NCI-H2029 (cell line): ENCODE data around the gene LBX2.
"Not testable (repeated sequence)": the region's sequence is repeated elsewhere in the genome, so short reads cannot be mapped to it uniquely, and the experiment has no call there.

Experiments used
- DNase-seq: peaks from one replicate; lab custom pipeline; 2025; lab: John Stamatoyannopoulos, UW

The LBX2 gene

GRCh38 chr2:74503506-74504475 lies 4.4 kb upstream of the LBX2 start:
- no peak for DNase-seq

DNA sequence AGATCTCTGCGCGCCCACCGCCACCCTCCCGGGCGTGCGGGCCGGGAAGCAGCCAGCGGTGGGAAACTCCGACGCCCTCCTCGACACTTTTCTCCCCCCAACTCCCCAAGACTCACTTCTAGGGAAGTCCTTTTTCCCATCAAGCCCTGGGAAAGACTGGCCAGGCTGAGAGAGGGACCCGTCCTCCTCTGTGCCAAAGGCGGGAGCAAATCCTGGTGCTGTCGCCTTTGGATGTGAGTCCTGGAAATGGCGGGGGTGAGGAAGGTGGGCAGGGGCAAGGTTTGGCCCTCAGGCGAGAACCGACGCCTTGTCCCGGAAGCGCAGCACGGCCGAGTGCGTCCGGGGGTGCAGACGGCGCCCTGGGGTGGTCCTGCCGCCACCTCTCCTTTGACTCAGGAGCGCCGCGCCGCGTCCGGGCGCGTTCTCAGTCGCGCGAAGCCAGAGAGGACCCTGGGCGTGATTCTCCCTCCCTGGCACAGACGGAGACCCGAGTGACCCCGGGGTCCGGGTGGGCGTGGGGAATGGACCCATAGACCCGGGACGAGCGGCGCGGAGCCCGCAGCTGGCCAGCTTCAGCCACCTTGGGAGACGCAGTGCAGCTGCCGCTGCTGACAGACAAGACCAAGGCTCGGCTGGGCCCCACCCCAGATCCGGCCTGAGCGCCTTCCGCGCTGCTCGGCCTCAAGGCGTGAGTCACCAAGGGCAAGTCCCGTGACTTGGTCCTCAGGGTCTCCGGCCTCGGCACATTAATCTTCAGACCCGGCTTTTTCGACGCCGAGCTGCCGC lies 3.5 kb upstream of the LBX2 start:
- no peak for DNase-seq

DNA sequence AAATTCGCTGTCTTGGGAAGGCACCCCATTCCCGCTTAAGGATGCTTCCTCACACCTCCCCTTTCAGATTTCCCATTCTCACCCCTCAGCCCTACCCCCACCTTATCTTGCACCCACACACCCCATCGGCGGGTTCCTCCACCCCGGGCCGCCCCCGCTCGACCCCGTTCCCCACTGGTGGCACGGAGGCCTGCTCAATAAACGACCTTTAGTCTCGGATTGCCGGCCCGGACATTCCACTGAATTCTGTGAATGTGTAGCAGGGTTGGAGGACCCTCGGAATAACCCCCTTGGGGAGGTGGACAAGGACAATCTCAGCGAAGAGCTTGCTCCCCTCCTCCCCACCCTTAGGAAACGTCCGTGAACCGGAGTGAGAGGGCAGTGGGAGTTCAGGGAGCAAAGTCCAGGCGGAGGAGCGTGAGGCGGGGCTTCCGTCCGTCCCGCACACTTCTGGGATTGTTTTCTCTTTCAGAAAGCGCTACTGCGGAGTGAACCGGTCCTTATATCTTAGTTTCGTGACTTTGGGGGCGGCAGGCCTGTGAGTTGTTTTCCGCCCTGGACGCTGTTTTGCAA lies 2.8 kb upstream of the LBX2 start:
- no peak for DNase-seq

DNA sequence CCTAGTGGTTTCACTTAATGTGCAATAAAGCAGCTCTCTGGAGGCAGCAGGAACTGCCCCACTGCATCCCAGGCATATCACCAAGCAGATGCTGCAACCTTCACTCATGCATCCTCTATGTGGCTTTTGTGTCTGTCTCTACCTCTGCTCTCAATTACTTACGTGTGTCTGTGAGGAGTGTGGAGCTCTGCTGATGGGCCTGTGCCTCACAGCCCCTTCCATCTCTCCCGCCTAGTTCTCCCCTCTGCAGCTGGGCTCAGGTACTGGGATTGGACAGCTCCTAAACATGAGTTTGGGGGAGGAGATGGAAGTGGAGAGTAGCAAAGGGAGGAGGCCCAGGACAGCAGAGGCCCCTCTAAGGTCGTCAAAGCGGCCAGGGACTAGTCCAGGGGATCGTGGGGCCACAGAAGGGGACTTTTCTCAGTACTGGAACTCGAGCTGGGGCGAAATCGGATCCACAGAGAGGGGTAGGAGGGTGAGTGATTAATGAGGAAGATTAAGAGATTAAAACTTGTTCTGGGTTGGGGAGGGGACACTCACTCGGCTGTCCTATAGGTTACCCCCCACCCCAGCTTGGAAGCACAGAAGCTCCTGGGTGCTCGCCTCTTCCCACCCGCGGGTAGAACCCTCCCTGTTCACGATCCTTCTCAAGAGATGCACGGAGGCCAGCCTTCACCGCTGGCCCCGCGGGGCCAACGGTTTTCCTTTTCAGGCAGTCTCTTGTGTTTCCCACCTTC lies 2.1 kb upstream of the LBX2 start:
- no peak for DNase-seq

GRCh38 chr2:74500578-74500946 lies 1.2 kb upstream of the LBX2 start:
- DNase-seq = no peak

DNA sequence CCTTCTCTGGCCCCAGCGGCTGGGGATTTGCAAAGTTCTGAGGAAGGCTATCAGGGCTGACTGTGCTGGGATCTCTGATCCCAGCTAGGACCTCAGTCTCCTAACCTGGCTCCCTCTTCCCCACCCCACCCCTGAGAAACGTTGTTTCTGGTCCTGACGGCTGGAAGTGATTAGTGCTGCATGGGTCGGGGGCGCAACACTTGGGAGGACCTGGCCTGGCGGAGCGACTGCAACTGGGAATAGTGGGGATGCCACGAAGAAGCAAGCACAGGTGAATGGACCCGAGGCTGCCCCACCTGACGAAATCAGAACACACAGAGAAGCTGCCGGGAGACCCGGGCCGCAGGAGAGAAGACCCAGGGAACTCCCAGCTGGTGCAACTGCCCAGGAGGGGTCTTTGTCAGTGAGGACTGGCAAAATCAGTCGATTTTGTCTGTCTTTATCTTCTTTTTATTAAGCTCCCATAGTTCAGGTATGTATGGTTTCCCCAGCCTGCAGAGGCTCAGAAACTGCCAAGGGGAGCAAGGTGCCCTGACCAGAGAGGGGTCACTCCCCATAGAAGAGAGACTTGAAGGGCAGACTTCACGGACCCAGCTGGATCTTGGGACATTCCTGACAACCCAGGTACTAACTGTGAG lies 656 bp upstream of the LBX2 start:
- DNase-seq = no peak

GRCh38 chr2:74498500-74499266 lies 720 bp downstream of the LBX2 start:
- DNase-seq = no peak

DNA sequence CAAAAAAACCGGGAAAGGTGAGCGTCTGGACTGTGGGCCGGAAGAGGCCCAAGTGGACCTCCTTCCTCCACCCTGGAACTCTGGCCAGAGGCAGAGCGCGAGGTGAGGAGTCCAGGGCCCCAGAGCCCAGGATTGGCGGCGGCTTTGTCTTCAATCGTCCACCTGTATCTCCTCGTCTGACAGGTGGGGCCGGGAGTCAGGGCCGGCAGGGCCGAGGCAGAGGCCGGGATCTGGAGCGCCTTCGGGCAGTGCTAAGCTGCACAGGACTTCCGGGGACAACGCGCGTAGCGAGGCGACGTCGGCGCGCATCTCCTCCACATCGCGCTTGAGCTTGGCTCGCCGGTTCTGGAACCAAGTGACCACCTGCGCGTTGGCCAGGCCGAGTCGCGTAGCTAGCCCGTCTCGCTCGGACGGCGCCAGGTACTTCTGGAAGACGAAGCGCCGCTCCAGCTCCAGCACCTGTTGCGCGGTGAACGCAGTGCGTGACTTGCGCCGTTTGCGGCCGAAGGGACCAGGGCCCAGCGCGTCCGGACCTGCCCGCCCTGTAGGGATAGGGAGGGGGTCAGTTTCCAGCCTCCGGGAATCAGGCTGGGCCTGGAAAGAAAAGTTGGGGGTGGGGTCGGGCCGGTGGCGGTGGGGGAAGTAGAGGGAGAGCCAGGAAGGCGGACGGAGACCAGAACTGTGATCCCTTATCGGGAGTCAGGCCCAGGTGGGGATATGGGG lies 1.5 kb downstream of the LBX2 start:
- DNase-seq = no peak

DNA sequence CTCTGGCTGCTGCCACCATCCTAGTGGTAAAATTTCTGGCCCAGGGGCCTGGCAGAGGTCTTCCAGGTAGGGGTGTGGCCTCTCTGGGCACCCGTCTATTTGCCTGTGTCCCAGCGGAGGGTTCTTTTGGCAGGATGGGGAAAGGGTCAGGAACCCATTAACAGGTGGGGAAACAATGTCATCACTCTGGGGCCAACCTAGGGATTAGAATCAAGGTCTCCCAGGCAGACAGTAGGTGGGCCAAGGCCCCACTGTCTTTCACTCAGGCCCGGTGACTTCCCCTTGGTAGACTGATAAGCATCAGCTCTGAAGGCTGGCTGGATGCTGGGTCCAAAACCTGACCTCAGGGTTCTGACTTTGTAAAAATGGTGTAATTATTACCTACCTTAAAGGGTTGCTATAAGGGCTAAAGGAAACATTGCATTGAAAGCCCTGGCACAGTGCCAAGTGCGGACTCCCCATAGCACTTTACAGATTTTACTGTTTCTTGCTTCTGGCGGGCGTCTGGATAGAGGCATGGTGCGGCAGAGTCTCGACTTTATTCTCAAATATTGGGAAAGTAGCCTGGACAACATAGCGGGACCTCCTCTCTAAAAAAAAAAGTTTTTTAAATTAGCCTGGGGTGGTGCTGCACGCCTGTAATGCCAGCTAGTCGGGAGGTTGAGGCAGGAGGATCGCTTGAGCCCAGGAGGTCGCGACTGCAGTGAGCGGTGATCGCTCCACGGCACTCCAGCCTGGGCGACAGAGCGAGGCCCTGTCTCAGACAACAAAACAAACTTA lies 2.2 kb downstream of the LBX2 start:
- DNase-seq = no peak

- DNase-seq = no peak
Observed at GRCh38 chr2:74495440-74495839, 4.0 kb downstream of the LBX2 start.

DNA sequence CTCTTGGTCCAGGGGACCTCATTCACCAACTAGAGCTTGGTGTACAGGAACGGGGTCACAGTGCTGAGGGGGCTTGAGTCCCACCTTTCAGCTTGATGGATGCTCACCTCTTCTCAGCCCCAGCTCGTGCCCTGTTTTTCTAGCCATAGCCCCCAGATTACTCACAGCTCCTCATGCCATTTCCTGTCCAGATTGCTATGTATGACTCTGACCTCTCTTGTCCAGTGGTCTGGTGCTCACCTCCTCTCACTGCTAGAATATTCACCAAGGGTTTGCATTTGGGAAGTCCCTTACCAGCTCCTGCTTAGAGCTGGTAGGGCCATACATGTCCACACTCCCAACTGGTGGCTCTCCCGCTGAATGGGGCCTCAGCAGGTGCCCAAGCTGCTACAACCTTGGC lies 5.9 kb downstream of the LBX2 start:
- DNase-seq = no peak

DNA sequence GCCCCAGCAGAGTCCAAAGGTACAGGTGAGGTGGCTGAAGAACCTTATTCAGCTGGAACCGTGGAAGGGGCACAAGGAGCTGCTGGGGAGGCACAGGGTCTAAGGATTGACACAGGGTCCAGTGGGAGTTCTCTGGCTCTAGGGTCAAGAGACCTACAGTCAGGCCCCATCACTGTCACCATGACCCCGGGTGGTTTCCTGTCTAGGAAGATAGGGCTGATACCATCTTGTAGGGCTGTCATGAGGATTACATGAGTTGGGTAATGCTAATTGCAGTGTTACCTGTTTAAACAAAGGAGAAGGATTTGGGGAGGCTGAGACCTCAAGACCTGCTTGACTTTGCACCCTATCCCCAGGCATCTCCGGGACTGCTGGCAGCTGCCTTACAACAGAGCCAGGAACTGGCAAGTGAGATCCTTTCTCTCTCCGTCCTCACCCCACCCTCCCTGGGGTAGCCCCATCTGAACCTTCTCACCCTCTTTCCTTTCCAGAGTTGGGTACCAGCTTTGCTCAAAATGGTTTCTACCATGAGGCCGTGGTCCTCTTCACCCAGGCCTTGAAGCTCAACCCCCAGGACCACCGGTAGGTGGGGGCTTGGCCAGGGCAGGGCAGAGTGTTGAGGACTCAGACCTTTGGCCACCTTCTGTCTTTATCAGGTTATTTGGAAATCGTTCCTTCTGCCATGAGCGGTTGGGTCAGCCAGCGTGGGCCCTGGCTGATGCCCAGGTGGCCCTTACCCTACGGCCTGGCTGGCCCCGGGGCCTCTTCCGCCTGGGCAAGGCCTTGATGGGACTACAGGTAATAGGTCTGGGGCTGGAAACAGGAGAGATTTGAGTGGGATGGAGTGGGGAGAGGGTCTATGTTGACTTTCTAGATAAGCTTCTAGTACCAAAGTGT lies 7.5 kb downstream of the LBX2 start:
- no peak for DNase-seq

DNA sequence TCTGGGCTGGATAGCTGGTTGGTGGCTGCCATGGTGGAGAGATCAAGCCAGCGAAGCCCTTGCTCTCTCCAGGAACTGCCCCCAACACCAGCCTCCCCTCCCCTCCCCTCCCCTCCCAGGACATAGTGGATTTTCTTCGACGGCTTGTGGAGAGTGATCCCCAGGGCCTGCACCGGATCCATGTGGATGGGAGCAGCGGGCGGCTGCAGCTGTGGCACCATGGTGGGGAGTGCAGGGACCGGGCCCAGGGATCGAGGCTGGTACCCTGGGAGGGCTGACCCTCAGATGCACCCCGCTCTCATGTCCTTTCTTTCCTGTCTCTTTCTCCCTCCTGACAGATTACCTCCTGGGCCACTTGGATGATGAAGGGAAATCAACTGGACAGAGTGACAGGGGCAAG lies 9.5 kb downstream of the LBX2 start:
- no peak for DNase-seq

DNA sequence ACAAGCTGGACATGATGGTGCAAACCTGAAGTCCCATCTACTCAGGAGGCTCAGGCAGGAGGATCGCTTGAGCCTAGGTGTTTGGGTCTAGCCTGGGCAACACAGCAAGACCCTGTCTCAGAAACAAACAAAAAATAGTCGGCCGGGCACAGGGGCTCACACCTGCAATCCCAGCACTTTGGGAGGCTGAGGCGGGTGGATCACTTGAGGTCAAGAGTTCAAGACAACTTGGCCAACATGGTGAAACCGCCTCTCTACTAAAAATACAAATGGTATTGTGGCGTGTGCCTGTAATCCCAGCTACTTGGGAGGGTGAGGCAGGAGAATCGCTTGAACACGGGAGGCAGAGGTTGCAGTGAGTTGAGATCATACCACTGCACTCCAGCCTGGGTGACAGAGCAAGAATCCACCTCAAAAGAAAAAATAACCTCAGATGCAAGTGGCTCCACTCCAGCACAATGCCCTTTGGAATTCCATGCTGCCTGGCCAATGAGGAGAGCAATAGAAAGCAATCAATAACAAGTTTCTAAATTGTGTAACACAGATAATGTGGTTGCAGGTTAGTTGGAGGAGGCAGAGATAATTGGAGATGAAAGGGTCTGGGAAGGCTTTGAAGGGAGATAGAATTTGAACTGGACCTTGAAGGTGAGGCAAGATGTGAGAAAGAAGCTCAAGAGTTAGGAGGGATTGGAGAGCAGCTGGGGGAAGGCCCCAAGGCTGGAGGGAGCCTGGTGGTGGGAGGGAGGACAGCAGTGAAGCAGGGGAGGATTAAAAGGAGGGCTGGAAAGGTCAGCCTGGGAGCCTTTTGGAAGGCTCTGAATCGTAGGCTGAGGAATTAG lies 10.5 kb downstream of the LBX2 start:
- no peak for DNase-seq

DNA sequence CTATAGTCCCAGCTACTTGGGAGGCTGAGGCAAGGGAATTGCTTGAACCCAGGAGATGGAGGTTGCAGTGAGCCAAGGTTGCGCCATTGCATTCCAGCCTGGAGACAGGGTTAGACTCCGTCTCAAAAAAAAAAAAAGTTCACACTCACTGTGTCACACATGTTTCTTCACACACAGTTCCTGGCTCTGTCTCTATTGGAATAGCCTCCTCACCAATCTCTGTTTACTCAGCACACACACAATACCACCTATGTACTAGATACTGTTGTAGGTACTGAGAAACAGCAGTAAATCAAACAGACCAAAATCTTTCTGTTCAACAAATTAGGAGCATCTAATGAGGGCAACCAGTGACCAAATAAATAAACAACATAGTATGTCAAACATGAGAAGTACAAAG lies 13.3 kb downstream of the LBX2 start:
- DNase-seq = no peak

- DNase-seq = not testable (repeated sequence)
Observed at GRCh38 chr2:74483675-74484164, 15.7 kb downstream of the LBX2 start.
